Liver (tissue), 9 donors: ENCODE data around the gene LLGL1. TPM values are rescaled to one million over a fixed set of nuclear protein-coding genes. Genes with fewer than 3 reads are reported as not detected.

ENCODE experiments used
- DNase-seq: peaks from one replicate; pipeline ENCODE4 v3.0.0-alpha.2; 2017; ENCODE audit warnings: low spot score
- H3K27ac ChIP-seq, 2 donors: one replicate each; pipeline ENCODE4 v1.7.0; 2013; ENCODE audit warnings: inconsistent platforms in 2 of 2, low read length in 2 of 2, control low read depth in 1 of 2, low read depth in 1 of 2, mild to moderate bottlenecking in 1 of 2
- H3K27me3 ChIP-seq, 4 donors: one replicate each; pipeline versions ENCODE4 v1.6.1 to v1.7.0; 2013; ENCODE audit warnings: low read length in 3 of 4, inconsistent platforms in 1 of 4, mild to moderate bottlenecking in 1 of 4, moderate library complexity in 1 of 4; ENCODE audit not compliant: control insufficient read depth in 4 of 4, insufficient read depth in 4 of 4
- H3K36me3 ChIP-seq, 4 donors: one replicate each; pipeline versions ENCODE4 v1.6.1 to v1.7.0; 2013; ENCODE audit warnings: low read length in 3 of 4, mild to moderate bottlenecking in 3 of 4, low read depth in 1 of 4, moderate library complexity in 1 of 4; ENCODE audit not compliant: control insufficient read depth in 4 of 4, insufficient read depth in 3 of 4
- H3K4me1 ChIP-seq, 4 donors: one replicate each; pipeline versions ENCODE4 v1.6.1 to v1.7.0; 2013; ENCODE audit warnings: low read length in 3 of 4, mild to moderate bottlenecking in 3 of 4, moderate library complexity in 1 of 4; ENCODE audit not compliant: control insufficient read depth in 4 of 4, insufficient read depth in 4 of 4
- H3K4me3 ChIP-seq, 3 donors: one replicate each; pipeline versions ENCODE4 v1.6.1 to v1.7.0; 2013; ENCODE audit warnings: low read length in 3 of 3, control low read depth in 1 of 3, low read depth in 1 of 3, mild to moderate bottlenecking in 1 of 3
- H3K9ac ChIP-seq, 2 donors: one replicate each; pipeline ENCODE4 v1.7.0; 2013; ENCODE audit warnings: low read length in 2 of 2, mild to moderate bottlenecking in 2 of 2, moderate library complexity in 2 of 2, control low read depth in 1 of 2, low read depth in 1 of 2
- H3K9me3 ChIP-seq, 4 donors: one replicate each; pipeline versions ENCODE4 v1.6.1 to v1.7.0; 2013; ENCODE audit warnings: low read length in 3 of 4; ENCODE audit not compliant: control insufficient read depth in 4 of 4
- EGR1 ChIP-seq, 2 donors: IDR thresholded peaks; 2 replicates each; pipeline ENCODE4 v1.6.1; 2016 to 2018; ENCODE audit warnings: antibody characterized with exemption in 2 of 2, low read depth in 2 of 2
- FOXA1 ChIP-seq: IDR thresholded peaks from 2 replicates; pipeline ENCODE4 v1.6.1; 2016; ENCODE audit warnings: antibody characterized with exemption
- FOXA2 ChIP-seq: IDR thresholded peaks from 2 replicates; pipeline ENCODE4 v1.6.1; 2016; ENCODE audit warnings: antibody characterized with exemption
- GABPA ChIP-seq, 2 donors: IDR thresholded peaks in 1 of 2; conservative IDR thresholded peaks in 1 of 2; 2 replicates each; pipeline ENCODE4 v1.6.1; 2016; ENCODE audit warnings: antibody characterized with exemption in 2 of 2, mild to moderate bottlenecking in 1 of 2, moderate library complexity in 1 of 2
- HNF4A ChIP-seq, 2 donors: conservative IDR thresholded peaks; 2 replicates each; pipeline ENCODE4 v1.6.1; 2016; ENCODE audit warnings: antibody characterized with exemption in 2 of 2, mild to moderate bottlenecking in 2 of 2
- HNF4G ChIP-seq: IDR thresholded peaks from 2 replicates; pipeline ENCODE4 v1.6.1; 2016; ENCODE audit warnings: antibody characterized with exemption
- JUND ChIP-seq, 2 donors: IDR thresholded peaks; 2 replicates each; pipeline ENCODE4 v1.6.1; 2016; ENCODE audit warnings: antibody characterized with exemption in 2 of 2
- NR2F2 ChIP-seq: IDR thresholded peaks from 2 replicates; pipeline ENCODE4 v1.6.1; 2016; ENCODE audit warnings: antibody characterized with exemption
- RAD21 ChIP-seq, 2 donors: IDR thresholded peaks; 2 replicates each; pipeline ENCODE4 v1.6.1; 2016; ENCODE audit warnings: antibody characterized with exemption in 2 of 2, mild to moderate bottlenecking in 2 of 2
- RXRA ChIP-seq, 2 donors: IDR thresholded peaks; 2 replicates each; pipeline ENCODE4 v1.6.1; 2017 to 2018; ENCODE audit warnings: antibody characterized with exemption in 2 of 2, mild to moderate bottlenecking in 1 of 2
- SP1 ChIP-seq: IDR thresholded peaks from 2 replicates; pipeline ENCODE4 v1.6.1; 2018; ENCODE audit warnings: antibody characterized with exemption, mild to moderate bottlenecking
- TAF1 ChIP-seq: conservative IDR thresholded peaks from 2 replicates; pipeline ENCODE4 v1.6.1; 2016; ENCODE audit warnings: antibody characterized with exemption, mild to moderate bottlenecking
- YY1 ChIP-seq: IDR thresholded peaks from 2 replicates; pipeline ENCODE4 v1.6.1; 2016; ENCODE audit warnings: antibody characterized with exemption, mild to moderate bottlenecking
- WGBS: extraction: QIAGEN DNeasy Blood & Tissue Kit; methylation state at CpG from one replicate; pipeline ENCODE4 v1.1.7; 2013; 5-methylcytosine and 5-hydroxymethylcytosine counted together
- polyA plus RNA-seq, 2 donors: library from polyadenylated mRNA; stranded (reverse) in 1 of 2; unstranded in 1 of 2; fragments of 200-250 nt in 1 of 2; fragments of >200 nt in 1 of 2; fragmentation: Nextera tagmentation in 1 of 2; extraction: Ambion mirVana in 1 of 2; gene quantifications; one replicate each; pipeline versions ENCODE4 v1.2.1 to v1.2.3, GENCODE V29; 2013 to 2015
- total RNA-seq, 2 donors: library from RNA; depleted of rRNA; stranded (reverse); fragments of >200 nt; gene quantifications; one replicate each; pipeline ENCODE4 v1.2.3, GENCODE V29; 2014
- TF ChIP-seq, protein P1 (sequence below): IDR thresholded peaks from 2 replicates; pipeline ENCODE4 v1.6.1; 2016; ENCODE audit warnings: antibody characterized with exemption, mild to moderate bottlenecking
- TF ChIP-seq, protein P2 (sequence below): IDR thresholded peaks from 2 replicates; pipeline ENCODE4 v1.6.1; 2016; ENCODE audit warnings: antibody characterized with exemption
- TF ChIP-seq, protein P3 (sequence below): IDR thresholded peaks from 2 replicates; pipeline ENCODE4 v1.6.1; 2016; ENCODE audit warnings: antibody characterized with exemption
- TF ChIP-seq, protein P4 (sequence below): fragments of 150-350 bp; IDR thresholded peaks from 2 replicates; pipeline ENCODE4 v1.5.1; 2017; ENCODE audit warnings: improper control_type of control experiment, low read depth, low read length; ENCODE audit not compliant: missing input control
- TF ChIP-seq, protein P5 (sequence below): IDR thresholded peaks from 2 replicates; pipeline ENCODE4 v1.6.1; 2016; ENCODE audit warnings: antibody characterized with exemption
- donor health status: healthy.
- donor health status: healthy.
- donor health status: healthy.
- donor health status: healthy.
- donor health status: healthy.

The LLGL1 gene
- total and polyA plus RNA-seq, 4 donors = 0.39 to 12.0 (median 2.8) TPM

DNA sequence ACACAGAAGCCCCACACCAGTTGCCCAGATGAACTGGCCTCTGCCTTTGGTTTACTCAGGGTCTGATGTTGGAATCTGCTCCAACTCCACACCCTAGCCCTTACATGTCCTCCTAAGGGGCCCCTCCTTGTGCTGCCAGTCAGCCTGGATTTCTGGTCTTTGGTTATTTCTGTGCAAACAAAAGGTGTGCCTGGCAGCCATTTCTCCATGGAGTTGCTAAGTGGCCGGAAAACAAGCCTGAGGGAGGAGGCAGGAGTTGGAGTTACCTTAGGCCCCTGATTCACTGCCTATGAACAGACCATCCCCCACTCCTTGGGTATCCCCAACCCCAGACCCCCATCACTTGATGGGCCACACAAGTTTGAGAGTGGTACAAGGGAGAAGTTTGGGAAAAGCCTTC is 46.2 kb upstream of the LLGL1 start:
- no peak overlapping the region for H3K4me3 ChIP-seq
- H3K27me3 ChIP-seq = no peaks in the 10 kb centered on the region
- no peaks in the 10 kb centered on the region for H3K9me3 ChIP-seq
- 93% methylated on average over 1 of the region's 1 CpG for whole genome bisulfite sequencing
- TF ChIP-seq, protein P1, sequence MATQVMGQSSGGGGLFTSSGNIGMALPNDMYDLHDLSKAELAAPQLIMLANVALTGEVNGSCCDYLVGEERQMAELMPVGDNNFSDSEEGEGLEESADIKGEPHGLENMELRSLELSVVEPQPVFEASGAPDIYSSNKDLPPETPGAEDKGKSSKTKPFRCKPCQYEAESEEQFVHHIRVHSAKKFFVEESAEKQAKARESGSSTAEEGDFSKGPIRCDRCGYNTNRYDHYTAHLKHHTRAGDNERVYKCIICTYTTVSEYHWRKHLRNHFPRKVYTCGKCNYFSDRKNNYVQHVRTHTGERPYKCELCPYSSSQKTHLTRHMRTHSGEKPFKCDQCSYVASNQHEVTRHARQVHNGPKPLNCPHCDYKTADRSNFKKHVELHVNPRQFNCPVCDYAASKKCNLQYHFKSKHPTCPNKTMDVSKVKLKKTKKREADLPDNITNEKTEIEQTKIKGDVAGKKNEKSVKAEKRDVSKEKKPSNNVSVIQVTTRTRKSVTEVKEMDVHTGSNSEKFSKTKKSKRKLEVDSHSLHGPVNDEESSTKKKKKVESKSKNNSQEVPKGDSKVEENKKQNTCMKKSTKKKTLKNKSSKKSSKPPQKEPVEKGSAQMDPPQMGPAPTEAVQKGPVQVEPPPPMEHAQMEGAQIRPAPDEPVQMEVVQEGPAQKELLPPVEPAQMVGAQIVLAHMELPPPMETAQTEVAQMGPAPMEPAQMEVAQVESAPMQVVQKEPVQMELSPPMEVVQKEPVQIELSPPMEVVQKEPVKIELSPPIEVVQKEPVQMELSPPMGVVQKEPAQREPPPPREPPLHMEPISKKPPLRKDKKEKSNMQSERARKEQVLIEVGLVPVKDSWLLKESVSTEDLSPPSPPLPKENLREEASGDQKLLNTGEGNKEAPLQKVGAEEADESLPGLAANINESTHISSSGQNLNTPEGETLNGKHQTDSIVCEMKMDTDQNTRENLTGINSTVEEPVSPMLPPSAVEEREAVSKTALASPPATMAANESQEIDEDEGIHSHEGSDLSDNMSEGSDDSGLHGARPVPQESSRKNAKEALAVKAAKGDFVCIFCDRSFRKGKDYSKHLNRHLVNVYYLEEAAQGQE = no peak
- TF ChIP-seq HNF4A (conservative IDR thresholded peaks at IDR 0.05) (no peak), YY1 (no peak), RAD21 (IDR thresholded peaks at IDR 0.05) (no peak), NR2F2 (no peak), RXRA (IDR thresholded peaks at IDR 0.05) (no peak), FOXA2 (no peak), GABPA (IDR thresholded peaks at IDR 0.05 in 1 of 2, conservative IDR thresholded peaks at IDR 0.05 in 1 of 2) (no peak), JUND (IDR thresholded peaks at IDR 0.05) (no peak), EGR1 (IDR thresholded peaks at IDR 0.05; ENCODE audit: low read depth in 2 of 2) (no peak), HNF4G (no peak), FOXA1 (no peak), SP1 (no peak), TAF1 (no peak)
- TF ChIP-seq, protein P2, sequence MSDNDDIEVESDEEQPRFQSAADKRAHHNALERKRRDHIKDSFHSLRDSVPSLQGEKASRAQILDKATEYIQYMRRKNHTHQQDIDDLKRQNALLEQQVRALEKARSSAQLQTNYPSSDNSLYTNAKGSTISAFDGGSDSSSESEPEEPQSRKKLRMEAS = no peak
- TF ChIP-seq, protein P3, sequence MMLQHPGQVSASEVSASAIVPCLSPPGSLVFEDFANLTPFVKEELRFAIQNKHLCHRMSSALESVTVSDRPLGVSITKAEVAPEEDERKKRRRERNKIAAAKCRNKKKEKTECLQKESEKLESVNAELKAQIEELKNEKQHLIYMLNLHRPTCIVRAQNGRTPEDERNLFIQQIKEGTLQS = no peak
- TF ChIP-seq, protein P4, sequence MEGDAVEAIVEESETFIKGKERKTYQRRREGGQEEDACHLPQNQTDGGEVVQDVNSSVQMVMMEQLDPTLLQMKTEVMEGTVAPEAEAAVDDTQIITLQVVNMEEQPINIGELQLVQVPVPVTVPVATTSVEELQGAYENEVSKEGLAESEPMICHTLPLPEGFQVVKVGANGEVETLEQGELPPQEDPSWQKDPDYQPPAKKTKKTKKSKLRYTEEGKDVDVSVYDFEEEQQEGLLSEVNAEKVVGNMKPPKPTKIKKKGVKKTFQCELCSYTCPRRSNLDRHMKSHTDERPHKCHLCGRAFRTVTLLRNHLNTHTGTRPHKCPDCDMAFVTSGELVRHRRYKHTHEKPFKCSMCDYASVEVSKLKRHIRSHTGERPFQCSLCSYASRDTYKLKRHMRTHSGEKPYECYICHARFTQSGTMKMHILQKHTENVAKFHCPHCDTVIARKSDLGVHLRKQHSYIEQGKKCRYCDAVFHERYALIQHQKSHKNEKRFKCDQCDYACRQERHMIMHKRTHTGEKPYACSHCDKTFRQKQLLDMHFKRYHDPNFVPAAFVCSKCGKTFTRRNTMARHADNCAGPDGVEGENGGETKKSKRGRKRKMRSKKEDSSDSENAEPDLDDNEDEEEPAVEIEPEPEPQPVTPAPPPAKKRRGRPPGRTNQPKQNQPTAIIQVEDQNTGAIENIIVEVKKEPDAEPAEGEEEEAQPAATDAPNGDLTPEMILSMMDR = no peak
- TF ChIP-seq, protein P5, sequence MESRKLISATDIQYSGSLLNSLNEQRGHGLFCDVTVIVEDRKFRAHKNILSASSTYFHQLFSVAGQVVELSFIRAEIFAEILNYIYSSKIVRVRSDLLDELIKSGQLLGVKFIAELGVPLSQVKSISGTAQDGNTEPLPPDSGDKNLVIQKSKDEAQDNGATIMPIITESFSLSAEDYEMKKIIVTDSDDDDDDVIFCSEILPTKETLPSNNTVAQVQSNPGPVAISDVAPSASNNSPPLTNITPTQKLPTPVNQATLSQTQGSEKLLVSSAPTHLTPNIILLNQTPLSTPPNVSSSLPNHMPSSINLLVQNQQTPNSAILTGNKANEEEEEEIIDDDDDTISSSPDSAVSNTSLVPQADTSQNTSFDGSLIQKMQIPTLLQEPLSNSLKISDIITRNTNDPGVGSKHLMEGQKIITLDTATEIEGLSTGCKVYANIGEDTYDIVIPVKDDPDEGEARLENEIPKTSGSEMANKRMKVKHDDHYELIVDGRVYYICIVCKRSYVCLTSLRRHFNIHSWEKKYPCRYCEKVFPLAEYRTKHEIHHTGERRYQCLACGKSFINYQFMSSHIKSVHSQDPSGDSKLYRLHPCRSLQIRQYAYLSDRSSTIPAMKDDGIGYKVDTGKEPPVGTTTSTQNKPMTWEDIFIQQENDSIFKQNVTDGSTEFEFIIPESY = no peak
- DNase-seq = no peak
- H3K9ac ChIP-seq = no peak overlapping the region
- H3K4me1 ChIP-seq = peaks cover 6 to 11% (median 8%) of the 10 kb centered on the region in 4 donors
- no peak overlapping the region for H3K27ac ChIP-seq
- H3K36me3 ChIP-seq = no peaks in the 10 kb centered on the region
